SJCRH30 (cell line): ENCODE measurements around the gene FOXN1. TPM values are rescaled to one million over a fixed set of nuclear protein-coding genes. Genes with fewer than 3 reads are reported as not detected.
"Not testable (repeated sequence)": the region's sequence is repeated elsewhere in the genome, so short reads cannot be mapped to it uniquely, and the experiment has no call there.

Experiments
- DNase-seq, 2 experiments: peaks; one replicate each; pipeline ENCODE4 v3.0.0-alpha.2; 2015 to 2020
- H3K27ac ChIP-seq: fragments of 250-450 bp; sonication (Bioruptor Pico); 2 replicates; pipeline ENCODE4 v1.5.1; 2020; ENCODE audit warnings: mild to moderate bottlenecking, moderate library complexity
- H3K27me3 ChIP-seq: fragments of 250-450 bp; sonication (Bioruptor Pico); 2 replicates; pipeline ENCODE4 v1.5.1; 2020; ENCODE audit warnings: mild to moderate bottlenecking, moderate library complexity
- H3K36me3 ChIP-seq: fragments of 250-450 bp; sonication (Bioruptor Pico); 2 replicates; pipeline ENCODE4 v1.5.1; 2020; ENCODE audit warnings: mild to moderate bottlenecking, moderate library complexity
- H3K4me1 ChIP-seq: fragments of 250-450 bp; sonication (Bioruptor Pico); 2 replicates; pipeline ENCODE4 v1.5.1; 2020; ENCODE audit warnings: mild to moderate bottlenecking, moderate library complexity
- H3K4me3 ChIP-seq: fragments of 250-450 bp; sonication (Bioruptor Pico); 2 replicates; pipeline ENCODE4 v1.5.1; 2020; ENCODE audit warnings: mild to moderate bottlenecking, moderate library complexity
- H3K9me3 ChIP-seq: fragments of 250-450 bp; sonication (Bioruptor Pico); replicated peaks from 2 replicates; pipeline ENCODE4 v1.5.1; 2020; ENCODE audit warnings: mild to moderate bottlenecking, moderate library complexity
- total RNA-seq: library from RNA; depleted of rRNA; stranded (reverse); fragments of >200 nt; shearing (Covaris generic); gene quantifications from 2 replicates; pipeline ENCODE4 v1.2.3, GENCODE V29; 2014

The FOXN1 gene
- total RNA-seq, 1 experiment from 2014 or later: not detected

DNA sequence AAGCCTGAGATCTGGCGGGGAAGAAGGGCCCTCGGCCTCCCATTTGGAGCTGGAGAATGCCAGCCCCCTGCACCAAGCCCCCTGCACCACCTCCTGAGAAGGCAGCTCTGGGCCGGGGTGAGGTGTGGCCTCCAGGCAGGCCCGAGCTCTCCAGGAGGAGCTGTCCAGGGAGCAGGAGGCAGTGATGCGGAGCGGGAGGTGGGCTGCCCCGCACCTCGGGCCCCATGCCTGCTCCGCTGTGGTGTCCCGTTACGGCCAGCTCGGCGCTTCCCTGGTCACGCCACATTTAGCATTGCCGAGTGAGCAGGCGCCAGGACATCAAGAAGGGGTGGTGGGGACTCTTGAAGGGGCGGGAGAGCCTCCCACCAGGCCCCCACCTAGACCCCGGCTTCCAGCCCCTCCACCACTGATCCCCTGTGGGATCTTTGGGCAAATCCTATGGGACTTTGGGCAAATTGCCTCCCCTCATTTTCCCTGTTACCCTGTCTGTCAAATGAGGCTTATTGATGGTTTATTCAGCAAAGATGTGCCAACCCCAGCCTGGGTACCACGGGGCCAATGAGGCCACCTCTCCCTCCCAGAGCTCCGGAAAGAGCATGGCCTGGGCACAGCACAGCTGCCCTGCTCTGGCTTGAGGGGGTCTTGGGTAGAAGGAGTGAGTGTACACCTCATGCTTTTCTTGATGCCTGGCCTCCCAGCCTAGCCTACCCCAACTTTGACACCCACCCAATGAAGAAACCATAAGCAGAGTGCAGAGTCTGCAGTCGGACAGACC, 15.3 kb downstream of the FOXN1 start:
- peak; percentile 76 to 78 for DNase-seq
- H3K27me3 ChIP-seq: no peaks in the 10 kb centered on the region; the same call in 1 of the 2 replicates
- no peaks in the 10 kb centered on the region for H3K9me3 ChIP-seq
- peaks cover 17% of the 10 kb centered on the region; the same call in 1 of the 2 replicates for H3K4me1 ChIP-seq
- no peak overlapping the region for H3K4me3 ChIP-seq
- H3K27ac ChIP-seq: peak overlapping the region; percentile 7; the same call in 1 of the 2 replicates
- H3K36me3 ChIP-seq: no peaks in the 10 kb centered on the region

DNA sequence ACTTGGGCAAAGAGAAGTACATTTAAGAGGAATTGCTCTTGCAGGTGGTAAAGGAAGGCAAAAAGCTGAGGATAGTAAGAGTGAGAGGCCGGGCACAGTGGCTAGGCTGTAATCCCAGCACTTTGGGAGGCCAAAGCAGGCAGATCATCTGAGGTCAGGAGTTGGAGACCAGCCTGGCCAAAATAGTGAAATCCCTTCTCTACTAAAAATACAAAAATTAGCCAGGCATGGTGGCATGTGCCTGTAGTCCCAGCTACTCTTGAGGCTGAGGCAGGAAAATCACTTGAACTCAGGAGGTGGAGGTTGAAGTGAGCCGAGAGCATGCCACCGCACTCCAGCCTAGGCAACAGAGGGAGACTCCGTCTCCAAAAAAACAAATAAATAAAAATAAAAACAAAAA, 16.1 kb downstream of the FOXN1 start:
- not testable (repeated sequence) for H3K9me3 ChIP-seq, H3K36me3 ChIP-seq, DNase-seq, H3K27me3 ChIP-seq, H3K4me3 ChIP-seq, H3K27ac ChIP-seq
- peaks cover 17% of the 10 kb centered on the region; the same call in 1 of the 2 replicates for H3K4me1 ChIP-seq

DNA sequence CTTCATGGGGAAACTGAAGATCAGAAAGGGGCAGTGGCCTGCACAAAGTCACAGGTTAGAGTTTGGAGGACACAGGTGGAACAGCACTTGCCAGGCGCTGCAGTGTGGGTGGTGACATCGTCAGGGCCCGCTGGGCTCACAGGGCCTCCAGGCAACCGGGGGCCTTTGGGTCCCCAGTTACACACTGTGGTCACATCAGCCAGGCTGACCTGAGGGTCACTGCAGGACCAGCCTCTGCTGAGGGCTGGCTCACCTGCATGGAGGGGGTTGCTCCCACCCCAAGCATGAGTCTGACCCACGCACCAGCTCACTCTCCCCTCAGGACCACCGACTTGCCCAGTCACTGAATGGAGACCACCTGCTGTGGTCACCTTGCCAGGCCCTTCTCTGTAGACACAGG, 17.0 kb downstream of the FOXN1 start:
- no peaks in the 10 kb centered on the region; the same call in 1 of the 2 replicates for H3K27me3 ChIP-seq
- peaks cover 17% of the 10 kb centered on the region; the same call in 1 of the 2 replicates for H3K4me1 ChIP-seq
- DNase-seq: no peak
- H3K9me3 ChIP-seq: no peaks in the 10 kb centered on the region
- H3K27ac ChIP-seq: no peak overlapping the region
- H3K4me3 ChIP-seq: no peak overlapping the region
- no peaks in the 10 kb centered on the region for H3K36me3 ChIP-seq

DNA sequence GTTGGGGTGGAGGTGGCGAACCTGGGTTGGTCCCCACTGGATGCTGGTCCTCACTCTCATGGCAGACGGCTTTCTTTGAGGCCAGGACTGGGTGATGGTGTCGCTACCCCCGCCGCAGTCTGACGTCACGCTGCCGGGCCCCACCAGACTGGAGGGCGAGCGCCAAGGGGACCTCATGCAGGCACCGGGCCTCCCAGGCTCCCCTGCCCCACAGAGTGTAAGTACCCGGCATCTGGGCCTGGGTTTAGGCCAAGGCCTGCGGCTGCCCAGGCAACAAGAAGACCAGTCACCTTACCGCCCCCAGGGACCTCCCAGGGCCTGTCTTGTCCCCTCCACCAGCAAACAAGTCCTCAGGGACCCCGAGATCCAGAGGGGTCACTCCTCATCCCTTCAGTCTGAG, 17.7 kb downstream of the FOXN1 start:
- Histone ChIP-seq H3K36me3 (no peaks in the 10 kb centered on the region), H3K4me3 (no peak overlapping the region), H3K27me3 (no peaks in the 10 kb centered on the region; the same call in 1 of the 2 replicates), H3K4me1 (peaks cover 17% of the 10 kb centered on the region; the same call in 1 of the 2 replicates), H3K27ac (no peak overlapping the region), H3K9me3 (no peaks in the 10 kb centered on the region)
- no peak for DNase-seq

DNA sequence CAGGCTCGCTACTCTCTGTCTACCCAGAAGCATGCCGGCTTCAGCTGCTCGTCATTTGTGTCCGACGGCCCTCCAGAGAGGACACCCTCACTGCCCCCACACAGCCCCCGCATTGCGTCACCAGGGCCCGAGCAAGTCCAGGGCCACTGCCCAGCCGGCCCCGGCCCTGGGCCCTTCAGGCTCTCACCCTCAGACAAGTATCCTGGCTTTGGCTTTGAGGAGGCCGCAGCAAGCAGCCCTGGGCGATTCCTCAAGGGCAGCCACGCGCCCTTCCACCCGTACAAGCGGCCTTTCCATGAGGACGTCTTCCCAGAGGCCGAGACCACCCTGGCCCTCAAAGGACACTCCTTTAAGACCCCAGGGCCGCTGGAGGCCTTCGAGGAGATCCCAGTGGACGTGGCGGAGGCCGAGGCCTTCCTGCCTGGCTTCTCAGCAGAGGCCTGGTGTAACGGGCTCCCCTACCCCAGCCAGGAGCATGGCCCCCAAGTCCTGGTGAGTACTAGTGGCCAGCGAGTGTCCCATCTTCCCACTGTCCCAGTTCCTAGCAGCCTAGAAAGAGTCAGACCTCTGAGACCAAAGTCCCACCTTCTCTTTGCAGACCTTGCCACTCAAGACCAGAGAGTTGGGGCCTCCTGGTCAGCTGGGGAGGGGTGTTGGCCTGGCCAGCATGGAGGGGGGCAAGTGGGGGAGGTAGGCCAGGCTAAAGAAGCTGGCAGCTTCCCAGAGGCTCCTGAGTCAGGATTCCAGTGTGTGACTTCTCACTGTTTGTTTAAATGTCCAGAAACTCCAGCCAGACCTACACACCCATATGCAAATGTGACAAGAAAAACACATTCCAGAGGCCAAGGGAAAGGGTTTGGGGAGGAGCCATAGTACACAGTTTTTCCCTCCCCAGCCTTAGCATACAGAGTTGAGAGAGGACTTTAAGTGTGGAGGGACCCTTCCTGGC, 18.6 kb downstream of the FOXN1 start:
- no peaks in the 10 kb centered on the region for H3K9me3 ChIP-seq
- H3K36me3 ChIP-seq: no peaks in the 10 kb centered on the region
- H3K4me1 ChIP-seq: peaks cover 17% of the 10 kb centered on the region; the same call in 1 of the 2 replicates
- DNase-seq: no peak
- H3K27me3 ChIP-seq: no peaks in the 10 kb centered on the region; the same call in 1 of the 2 replicates
- no peak overlapping the region for H3K4me3 ChIP-seq
- no peak overlapping the region for H3K27ac ChIP-seq

DNA sequence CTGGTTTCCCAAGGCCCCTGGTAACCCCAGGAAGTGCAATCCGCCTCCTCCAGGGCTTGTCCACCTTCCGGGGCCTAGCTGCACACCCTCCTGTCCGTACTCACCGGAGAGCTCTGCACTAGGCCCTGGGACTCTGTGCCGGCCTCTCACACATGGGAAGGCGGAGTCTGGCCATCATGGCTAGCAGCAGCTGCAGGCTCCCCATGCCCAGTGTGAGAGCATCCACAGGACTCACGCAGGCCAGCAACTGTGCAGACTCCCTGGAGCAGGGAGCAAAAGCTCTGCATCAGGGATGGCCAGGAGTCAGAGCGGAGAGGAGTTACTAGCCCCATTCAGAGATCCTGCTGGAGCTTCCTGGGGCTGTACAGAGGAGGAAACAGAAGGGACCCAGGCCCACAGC, 20.2 kb downstream of the FOXN1 start:
- DNase-seq: peak; percentile 72 to 77
- Histone ChIP-seq H3K27me3 (peaks cover 4% of the 10 kb centered on the region), H3K9me3 (no peaks in the 10 kb centered on the region), H3K27ac (no peak overlapping the region), H3K4me3 (no peak overlapping the region), H3K36me3 (no peaks in the 10 kb centered on the region), H3K4me1 (peaks cover 10% of the 10 kb centered on the region; the same call in 1 of the 2 replicates)

- DNase-seq: no peak
- Histone ChIP-seq H3K27ac (no peak overlapping the region), H3K27me3 (peaks cover 11% of the 10 kb centered on the region), H3K4me1 (peaks cover 3% of the 10 kb centered on the region; the same call in 1 of the 2 replicates), H3K4me3 (no peak overlapping the region), H3K36me3 (no peaks in the 10 kb centered on the region), H3K9me3 (no peaks in the 10 kb centered on the region)
These were observed 21.1 kb downstream of the FOXN1 start for GRCh38 chr17:28527181-28527681.

GRCh38 chr17:28527859-28528258, 21.7 kb downstream of the FOXN1 start:
- Histone ChIP-seq H3K4me3 (no peak overlapping the region), H3K4me1 (peaks cover 3% of the 10 kb centered on the region; the same call in 1 of the 2 replicates), H3K27ac (no peak overlapping the region), H3K27me3 (peaks cover 15% of the 10 kb centered on the region), H3K36me3 (no peaks in the 10 kb centered on the region), H3K9me3 (no peaks in the 10 kb centered on the region)
- DNase-seq: no peak

DNA sequence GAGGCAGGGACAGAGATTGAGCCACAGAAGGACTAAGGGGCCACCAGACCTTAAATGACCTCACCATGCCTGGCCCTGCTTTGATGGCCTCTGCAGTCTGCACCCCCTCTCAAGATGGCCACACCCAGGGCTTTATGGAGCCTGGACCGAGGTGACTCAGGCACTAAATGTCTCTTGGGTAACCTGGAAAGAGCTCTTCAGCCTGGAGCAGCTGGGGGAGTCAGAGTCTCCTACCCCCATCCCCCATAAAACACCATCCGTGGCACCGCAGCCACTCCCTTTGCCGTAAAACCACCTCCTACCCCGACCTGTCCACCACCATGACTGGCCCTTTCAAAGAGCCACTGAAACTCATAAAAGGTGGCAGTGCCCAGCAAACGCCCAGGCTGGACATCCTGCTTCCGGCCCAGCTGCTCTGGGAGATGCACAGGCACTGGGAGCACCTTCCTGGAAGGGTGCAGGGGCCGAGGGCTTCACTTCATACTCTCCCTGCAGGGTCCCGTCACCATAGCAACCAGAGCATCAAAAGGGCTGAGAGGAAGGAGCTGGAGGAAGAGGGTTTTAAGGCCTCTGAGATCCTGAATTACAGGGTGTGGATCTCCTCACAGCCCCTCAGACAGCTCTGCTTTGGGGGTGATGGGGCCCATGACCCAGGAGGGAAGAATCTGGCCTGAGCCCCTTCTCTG, 22.3 kb downstream of the FOXN1 start:
- Histone ChIP-seq H3K27ac (no peak overlapping the region), H3K36me3 (no peaks in the 10 kb centered on the region), H3K27me3 (peaks cover 15% of the 10 kb centered on the region), H3K4me1 (peaks cover 3% of the 10 kb centered on the region; the same call in 1 of the 2 replicates), H3K9me3 (no peaks in the 10 kb centered on the region), H3K4me3 (no peak overlapping the region)
- DNase-seq: no peak

DNA sequence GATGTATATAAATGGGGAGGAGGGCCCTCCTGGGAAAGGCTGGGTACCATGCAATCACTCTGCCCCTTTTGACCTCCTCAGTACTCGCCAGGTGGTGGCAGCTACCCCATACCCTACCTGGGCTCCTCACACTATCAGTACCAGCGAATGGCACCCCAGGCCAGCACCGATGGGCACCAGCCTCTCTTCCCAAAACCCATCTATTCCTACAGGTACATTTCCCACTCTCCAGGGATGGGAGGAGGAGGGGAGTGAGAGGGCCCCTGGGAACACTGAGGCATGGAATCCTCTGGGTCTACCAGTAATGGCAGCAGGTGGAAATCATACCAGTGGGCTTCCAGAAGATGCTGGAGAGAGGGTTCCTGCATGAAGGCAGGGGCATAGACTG, 22.9 kb downstream of the FOXN1 start:
- Histone ChIP-seq H3K4me3 (no peak overlapping the region), H3K4me1 (peaks cover 3% of the 10 kb centered on the region; the same call in 1 of the 2 replicates), H3K9me3 (no peaks in the 10 kb centered on the region), H3K27ac (no peak overlapping the region), H3K27me3 (peaks cover 15% of the 10 kb centered on the region), H3K36me3 (no peaks in the 10 kb centered on the region)
- DNase-seq: no peak

GRCh38 chr17:28530250-28530649, 24.1 kb downstream of the FOXN1 start:
- DNase-seq: no peak

DNA sequence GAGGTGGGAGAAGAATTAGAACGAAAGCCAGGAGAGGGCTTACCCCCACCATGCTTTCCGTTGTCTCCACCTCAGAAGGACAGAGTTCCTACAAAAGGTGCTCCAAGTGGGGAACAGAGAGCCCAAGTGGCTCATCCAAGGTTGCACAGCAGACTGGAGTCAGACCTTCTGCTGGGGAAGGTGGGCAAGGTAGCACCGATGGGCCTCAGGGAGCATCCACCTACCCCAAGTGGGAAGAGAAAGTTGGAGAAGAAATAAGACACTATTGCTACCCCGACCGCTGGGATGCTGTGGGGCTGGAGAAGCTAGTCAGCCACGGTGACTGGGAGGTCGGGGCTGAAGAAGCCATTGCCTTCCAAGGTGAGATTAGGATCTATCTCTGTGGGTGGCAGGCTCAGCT, 24.8 kb downstream of the FOXN1 start:
- Histone ChIP-seq H3K4me1 (peaks cover 3% of the 10 kb centered on the region; the same call in 1 of the 2 replicates), H3K4me3 (no peak overlapping the region), H3K9me3 (no peaks in the 10 kb centered on the region), H3K27me3 (peaks cover 15% of the 10 kb centered on the region), H3K36me3 (no peaks in the 10 kb centered on the region), H3K27ac (no peak overlapping the region)
- DNase-seq: no peak

More at GRCh38 chr17:28530250-28530649, 24.1 kb downstream of the FOXN1 start:
- peaks cover 3% of the 10 kb centered on the region; the same call in 1 of the 2 replicates for H3K4me1 ChIP-seq
- no peak overlapping the region for H3K27ac ChIP-seq
- peaks cover 15% of the 10 kb centered on the region for H3K27me3 ChIP-seq
- H3K4me3 ChIP-seq: no peak overlapping the region
- H3K9me3 ChIP-seq: no peaks in the 10 kb centered on the region
- no peaks in the 10 kb centered on the region for H3K36me3 ChIP-seq

DNA sequence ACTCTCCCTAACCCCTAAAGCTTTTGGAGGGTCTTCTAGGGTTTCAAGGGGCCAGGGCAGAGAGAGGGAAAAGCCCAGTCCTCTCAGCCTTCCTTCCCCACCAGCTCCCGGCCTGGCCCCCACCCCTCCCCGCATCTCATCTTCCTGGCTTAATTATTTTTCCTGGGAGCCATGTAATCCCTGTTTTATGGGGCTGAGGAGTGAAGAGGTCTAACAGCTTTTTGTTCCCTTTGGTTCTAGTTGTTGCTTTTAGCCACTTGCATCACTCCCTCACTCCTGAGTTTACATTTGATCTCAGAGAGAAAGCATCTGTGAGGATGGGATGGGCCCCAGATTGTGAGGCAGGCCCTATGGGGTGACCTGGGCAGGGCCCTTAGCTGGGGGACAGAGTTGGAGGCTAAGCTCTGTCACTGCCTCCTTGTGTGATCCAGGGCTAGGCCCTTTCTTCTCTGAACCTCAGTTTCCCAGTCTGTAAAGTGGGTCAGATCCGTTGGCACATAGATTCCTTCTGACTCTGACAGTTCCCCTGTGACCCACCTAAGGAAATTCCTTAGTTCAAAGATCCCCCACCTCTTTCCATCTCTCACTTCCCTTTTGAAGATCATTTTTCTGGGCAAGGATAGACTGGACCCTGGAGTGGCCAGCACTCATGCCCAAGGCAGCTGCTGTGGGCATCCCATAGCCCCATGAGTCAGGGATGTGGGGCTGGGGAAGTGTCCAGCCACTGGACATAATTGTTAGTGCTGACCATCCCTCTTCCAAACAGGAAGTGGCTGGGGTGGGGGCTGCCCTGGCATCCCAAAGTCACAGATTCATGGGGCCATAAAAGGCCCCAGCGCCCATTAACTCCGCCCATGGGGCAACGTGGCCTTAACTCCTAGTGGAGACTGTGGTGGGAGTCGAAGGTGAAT, 26.2 kb downstream of the FOXN1 start:
- Histone ChIP-seq H3K4me3 (no peak overlapping the region), H3K9me3 (no peaks in the 10 kb centered on the region), H3K36me3 (no peaks in the 10 kb centered on the region), H3K27me3 (peaks cover 18% of the 10 kb centered on the region), H3K4me1 (no peaks in the 10 kb centered on the region), H3K27ac (no peak overlapping the region)
- no peak for DNase-seq
